GM23248 (cell line): Measurements from ENCODE around the gene LRRN2. TPM values are rescaled to one million over a fixed set of nuclear protein-coding genes. Genes with fewer than 3 reads are reported as not detected.

Experiments
- DNase-seq: peaks from one replicate; pipeline ENCODE4 v3.0.0-alpha.2; 2015
- H2AFZ ChIP-seq: fragments of 200-600 bp; sonication (generic); 2 replicates; pipeline ENCODE4 v1.6.1; 2016; ENCODE audit warnings: antibody characterized with exemption
- H3F3A ChIP-seq: fragments of 200-600 bp; sonication (generic); 2 replicates; pipeline ENCODE4 v1.6.1; 2016; ENCODE audit warnings: mild to moderate bottlenecking, antibody characterized with exemption, mixed run types; ENCODE audit not compliant: insufficient read depth
- H3K27ac ChIP-seq: fragments of 200-600 bp; sonication (generic); 2 replicates; pipeline ENCODE4 v1.5.1; 2016; ENCODE audit warnings: mild to moderate bottlenecking
- H3K27me3 ChIP-seq: fragments of 200-600 bp; sonication (generic); replicated peaks from 2 replicates; pipeline ENCODE4 v1.6.1; 2016; ENCODE audit warnings: mild to moderate bottlenecking; ENCODE audit not compliant: insufficient read depth
- H3K36me3 ChIP-seq: fragments of 200-600 bp; sonication (generic); 2 replicates; pipeline ENCODE4 v1.6.1; 2016; ENCODE audit warnings: low read depth, mild to moderate bottlenecking
- H3K4me1 ChIP-seq: fragments of 200-600 bp; sonication (generic); 2 replicates; pipeline ENCODE4 v1.6.1; 2016; ENCODE audit warnings: mild to moderate bottlenecking; ENCODE audit not compliant: insufficient read depth
- H3K4me2 ChIP-seq: fragments of 200-600 bp; sonication (generic); one replicate; pipeline ENCODE4 v1.6.1; 2016; ENCODE audit warnings: mild to moderate bottlenecking; ENCODE audit not compliant: unreplicated experiment
- H3K4me3 ChIP-seq: fragments of 200-600 bp; sonication (generic); 2 replicates; pipeline ENCODE4 v1.5.1; 2016; ENCODE audit warnings: mild to moderate bottlenecking
- H3K79me2 ChIP-seq: fragments of 200-600 bp; sonication (generic); 2 replicates; pipeline ENCODE4 v1.6.1; 2016; ENCODE audit warnings: mild to moderate bottlenecking; ENCODE audit not compliant: insufficient read depth
- H3K9ac ChIP-seq: fragments of 200-600 bp; sonication (generic); 2 replicates; pipeline ENCODE4 v1.6.1; 2016; ENCODE audit warnings: mild to moderate bottlenecking
- H3K9me2 ChIP-seq: fragments of 200-600 bp; sonication (generic); 2 replicates; pipeline ENCODE4 v1.6.1; 2016; ENCODE audit warnings: mixed run types, mild to moderate bottlenecking, moderate library complexity; ENCODE audit not compliant: insufficient read depth
- H3K9me3 ChIP-seq: fragments of 200-600 bp; sonication (generic); one replicate; pipeline ENCODE4 v1.6.1; 2017; ENCODE audit warnings: low read depth
- H4K20me1 ChIP-seq: fragments of 200-600 bp; sonication (generic); 2 replicates; pipeline ENCODE4 v1.6.0; 2016; ENCODE audit not compliant: insufficient read depth
- EZH2 ChIP-seq: fragments of 200-600 bp; sonication (generic); IDR thresholded peaks from 2 replicates; pipeline ENCODE4 v1.6.1; 2018; ENCODE audit warnings: antibody characterized with exemption, mild to moderate bottlenecking; ENCODE audit not compliant: insufficient read depth, poor library complexity, severe bottlenecking
- EZH2phosphoT487 ChIP-seq: fragments of 200-600 bp; sonication (generic); IDR thresholded peaks from 2 replicates; pipeline ENCODE4 v1.6.1; 2018; ENCODE audit warnings: antibody characterized with exemption, moderate library complexity, mild to moderate bottlenecking, low read depth; ENCODE audit not compliant: insufficient read depth
- WGBS, 2 experiments: methylation state at CpG; one replicate each; pipeline ENCODE4 v1.1.6; 2015 to 2017; ENCODE audit warnings: low lambda C conversion rate in 2 of 2, low coverage in 1 of 2; ENCODE audit errors: missing lambda C conversion rate in 2 of 2; 5-methylcytosine and 5-hydroxymethylcytosine counted together
- in situ Hi-C: fragments of 300-500 bp; cut with MboI; formaldehyde crosslinking; loops from 2 replicates; pipeline ENCODE4 v1.15.0; 2020
- polyA plus RNA-seq: library from polyadenylated mRNA; unstranded; fragments of >200 nt; fragmentation: Nextera tagmentation; extraction: Ambion mirVana; gene quantifications from 2 replicates; pipeline ENCODE4 v1.2.1, GENCODE V29; 2016
- total RNA-seq: library from RNA; depleted of rRNA; stranded (reverse); fragments of >200 nt; shearing (Covaris generic); gene quantifications from 2 replicates; pipeline ENCODE4 v1.2.3, GENCODE V29; 2014

LRRN2 gene
- total and polyA plus RNA-seq, 2 experiments from 2014 or later: 0.22 TPM; not detected in 1

- H3K27me3 ChIP-seq: peaks cover 52% of the 10 kb centered on the region
- no peak overlapping the region for H3K4me3 ChIP-seq
- no peaks in the 10 kb centered on the region for H3K9me3 ChIP-seq
- H3K27ac ChIP-seq: no peak overlapping the region
- no peak for TF ChIP-seq EZH2phosphoT487
- TF ChIP-seq EZH2: no peak
- no peaks in the 10 kb centered on the region for H3K79me2 ChIP-seq
- no peaks in the 10 kb centered on the region for H3K36me3 ChIP-seq
- no peaks in the 10 kb centered on the region for H3K9me2 ChIP-seq
- in situ Hi-C loops: no loop called here
- no peak overlapping the region for H3K4me2 ChIP-seq
- 33 to 48% methylated on average over 11 of the region's 11 CpGs for WGBS, 2 experiments
- no peak overlapping the region for H3K9ac ChIP-seq
- no peaks in the 10 kb centered on the region for H3F3A ChIP-seq
- H2AFZ ChIP-seq: no peak overlapping the region
- no peaks in the 10 kb centered on the region for H4K20me1 ChIP-seq
- no peak for DNase-seq
- H3K4me1 ChIP-seq: no peaks in the 10 kb centered on the region
These were observed 20.6 kb upstream of the LRRN2 start for GRCh38 chr1:204705888-204706837.

DNA sequence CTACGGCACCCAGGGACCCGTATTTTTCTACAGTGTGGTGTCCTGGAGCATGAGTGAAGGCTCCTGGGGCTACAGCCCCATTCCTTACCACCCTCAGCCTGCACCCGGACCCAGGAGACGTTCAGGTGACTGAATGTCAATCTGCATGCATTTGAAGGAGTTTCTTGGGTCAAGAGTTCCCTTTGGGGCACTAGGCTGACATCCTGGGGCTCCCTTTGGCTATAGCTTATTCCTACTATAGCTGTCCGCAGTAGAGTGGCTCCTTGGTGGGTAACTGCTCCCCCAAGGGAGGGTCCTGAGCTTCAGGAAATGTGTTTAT lies 19.9 kb upstream of the LRRN2 start:
- 31 to 40% methylated on average over 5 of the region's 5 CpGs for WGBS, 2 experiments
- in situ Hi-C loops: no loop called here
- Histone ChIP-seq H2AFZ (no peak overlapping the region), H3K4me3 (no peak overlapping the region), H4K20me1 (no peaks in the 10 kb centered on the region), H3K4me2 (no peak overlapping the region), H3F3A (no peaks in the 10 kb centered on the region), H3K9ac (no peak overlapping the region), H3K9me3 (no peaks in the 10 kb centered on the region), H3K79me2 (no peaks in the 10 kb centered on the region), H3K9me2 (no peaks in the 10 kb centered on the region), H3K4me1 (no peaks in the 10 kb centered on the region), H3K27me3 (peaks cover 47% of the 10 kb centered on the region), H3K36me3 (no peaks in the 10 kb centered on the region), H3K27ac (no peak overlapping the region)
- DNase-seq: no peak
- TF ChIP-seq EZH2phosphoT487 (no peak), EZH2 (no peak)

DNA sequence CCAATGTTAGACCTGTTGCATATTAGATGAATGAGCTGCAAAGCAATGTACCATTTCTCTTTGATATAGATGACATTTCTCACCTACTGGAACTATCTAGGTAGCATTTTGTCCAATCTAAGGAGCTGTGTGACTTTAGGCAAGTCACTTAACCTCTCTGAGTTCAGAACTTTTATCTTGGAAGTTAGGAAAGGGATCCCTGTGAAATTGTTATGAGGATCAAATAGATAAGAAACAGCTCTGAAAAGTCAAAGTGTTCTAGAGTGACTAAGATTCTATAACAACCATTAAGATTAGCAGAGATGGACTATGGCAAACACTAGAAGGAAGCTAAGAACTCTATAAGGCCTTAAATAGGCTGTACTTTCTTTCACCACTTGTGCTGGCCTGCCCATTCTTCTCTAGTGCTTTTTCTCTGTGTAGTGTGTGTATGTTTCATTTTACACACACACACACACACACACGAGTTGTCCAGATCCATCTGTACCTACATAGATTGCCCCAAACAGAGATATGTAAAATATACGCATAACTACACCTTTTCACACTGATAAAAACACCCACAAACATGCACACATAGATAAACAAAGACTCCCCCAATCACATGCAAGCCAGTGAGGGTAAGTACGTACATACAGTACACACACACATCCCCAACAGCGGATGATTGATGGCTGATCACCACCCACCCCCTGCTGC lies 19.4 kb upstream of the LRRN2 start:
- TF ChIP-seq EZH2 (no peak), EZH2phosphoT487 (no peak)
- Histone ChIP-seq H3F3A (no peaks in the 10 kb centered on the region), H3K9me3 (no peaks in the 10 kb centered on the region), H3K36me3 (no peaks in the 10 kb centered on the region), H2AFZ (no peak overlapping the region), H3K4me2 (no peak overlapping the region), H3K9me2 (no peaks in the 10 kb centered on the region), H3K27me3 (peaks cover 47% of the 10 kb centered on the region), H3K27ac (no peak overlapping the region), H3K79me2 (no peaks in the 10 kb centered on the region), H3K4me3 (no peak overlapping the region), H4K20me1 (no peaks in the 10 kb centered on the region), H3K9ac (no peak overlapping the region), H3K4me1 (no peaks in the 10 kb centered on the region)
- WGBS, 2 experiments: 67 to 70% methylated on average over 4 of the region's 4 CpGs
- no peak for DNase-seq
- in situ Hi-C loops: no loop called here

- Histone ChIP-seq H2AFZ (no peak overlapping the region), H3K4me3 (no peak overlapping the region), H3K4me2 (no peak overlapping the region), H3F3A (no peaks in the 10 kb centered on the region), H3K79me2 (no peaks in the 10 kb centered on the region), H4K20me1 (no peaks in the 10 kb centered on the region), H3K9ac (no peak overlapping the region), H3K27ac (no peak overlapping the region), H3K9me2 (no peaks in the 10 kb centered on the region), H3K27me3 (peaks cover 43% of the 10 kb centered on the region), H3K36me3 (no peaks in the 10 kb centered on the region), H3K9me3 (no peaks in the 10 kb centered on the region), H3K4me1 (no peaks in the 10 kb centered on the region)
- TF ChIP-seq EZH2phosphoT487 (no peak), EZH2 (no peak)
- in situ Hi-C loops: no loop called here
- DNase-seq: no peak
- 46 to 49% methylated on average over 15 to 16 of the region's 16 CpGs for WGBS, 2 experiments
These were observed 18.5 kb upstream of the LRRN2 start for GRCh38 chr1:204703826-204704612.
